K562 (cell line): ENCODE measurements around the gene ACY1. TPM values are rescaled to one million over a fixed set of nuclear protein-coding genes. Genes with fewer than 3 reads are reported as not detected.
A peak's percentile ranks its signal among the peaks of the same experiment; 100 is the strongest.

Experiments used
- GABPA ChIP-seq: fragments of 200-800 bp; sonication (Bioruptor generic); conservative IDR thresholded peaks from 2 replicates; pipeline ENCODE4 v1.6.1; 2016; ENCODE audit warnings: low read depth, missing genetic modification characterization, missing compliant biosample characterization
- HDAC1 ChIP-seq, 2 experiments: fragments of 450-650 bp; IDR thresholded peaks; 2 replicates each; pipeline ENCODE4 v1.6.1; 2016 to 2017; ENCODE audit warnings: inconsistent platforms in 1 of 2, mild to moderate bottlenecking in 1 of 2, moderate library complexity in 1 of 2
- JUN ChIP-seq, 2 experiments: sonication (generic) in 1 of 2; formaldehyde crosslinking in 1 of 2; IDR thresholded peaks; 2 replicates each; pipeline versions ENCODE4 v1.6.1 to v1.8.0; 2012 to 2022; ENCODE audit warnings: borderline replicate concordance in 2 of 2, mild to moderate bottlenecking in 2 of 2, improper control_type of control experiment in 1 of 2, low read depth in 1 of 2, low read length in 1 of 2, missing genetic modification reagents in 1 of 2
- KDM5B ChIP-seq: fragments of 200-600 bp; sonication (generic); IDR thresholded peaks from 2 replicates; pipeline ENCODE4 v1.6.1; 2012; ENCODE audit warnings: low read depth, mild to moderate bottlenecking, moderate library complexity, low read length, control low read depth, inconsistent platforms; ENCODE audit not compliant: insufficient replicate concordance
- MED1 ChIP-seq: sonication (generic); formaldehyde crosslinking; IDR thresholded peaks from 2 replicates; pipeline ENCODE4 v1.8.1; 2023; ENCODE audit warnings: missing genetic modification reagents, borderline replicate concordance
- NR2C1 ChIP-seq, 2 experiments: fragments of 450-650 bp; IDR thresholded peaks; 2 replicates each; pipeline ENCODE4 v1.6.1; 2017; ENCODE audit warnings: mild to moderate bottlenecking in 2 of 2, antibody characterized with exemption in 1 of 2, inconsistent platforms in 1 of 2, missing compliant biosample characterization in 1 of 2, missing genetic modification characterization in 1 of 2
- NR4A1 ChIP-seq, 2 experiments: fragments of 250-450 bp in 1 of 2; fragments of 450-650 bp in 1 of 2; sonication (Bioruptor Pico) in 1 of 2; IDR thresholded peaks; 2 replicates each; pipeline versions ENCODE4 v1.4.0 to v1.6.1; 2016 to 2020; ENCODE audit warnings: mild to moderate bottlenecking in 2 of 2, missing compliant biosample characterization in 1 of 2, missing genetic modification characterization in 1 of 2, moderate library complexity in 1 of 2
- POLR2H ChIP-seq: IDR thresholded peaks from 2 replicates; pipeline ENCODE4 v1.6.1; 2016; ENCODE audit warnings: missing genetic modification characterization, low read depth, mild to moderate bottlenecking, control low read depth, missing compliant biosample characterization, moderate library complexity
- SP1 ChIP-seq: sonication (generic); formaldehyde crosslinking; IDR thresholded peaks from 2 replicates; pipeline ENCODE4 v1.8.1; 2022; ENCODE audit warnings: mild to moderate bottlenecking, missing genetic modification reagents
- TSC22D4 ChIP-seq: fragments of 450-650 bp; IDR thresholded peaks from 2 replicates; pipeline ENCODE4 v1.6.1; 2016; ENCODE audit warnings: missing genetic modification characterization, missing biosample characterization, control low read depth
- ZBTB1 ChIP-seq: sonication (generic); formaldehyde crosslinking; IDR thresholded peaks from 2 replicates; pipeline ENCODE4 v1.8.1; 2023; ENCODE audit warnings: missing genetic modification reagents, low read depth, mild to moderate bottlenecking, borderline replicate concordance
- ZKSCAN1 ChIP-seq: fragments of 150-350 bp; IDR thresholded peaks from 2 replicates; pipeline ENCODE4 v1.6.1; 2016; ENCODE audit warnings: low read depth, low read length
- polyA plus RNA-seq, 8 experiments: library from polyadenylated mRNA; depleted of rRNA in 4 of 8; stranded (reverse) in 5 of 8; unstranded in 3 of 8; fragments of >200 nt; fragmentation: Nextera tagmentation in 2 of 8; fragmentation: Illumina TruSeq in 1 of 8; extraction: Ambion mirVana in 2 of 8; extraction: Trizol in 1 of 8; gene quantifications; 2 replicates each; pipeline versions ENCODE4 v1.2.1 to v1.2.3, GENCODE V29; 2011 to 2014; ENCODE audit warnings: inconsistent platforms in 1 of 8, missing spikeins in 1 of 8
- total RNA-seq, 7 experiments: library from RNA; depleted of rRNA in 6 of 7; stranded (reverse); fragments of >200 nt in 6 of 7; fragmentation: Illumina TruSeq in 2 of 7; extraction: Trizol in 2 of 7; gene quantifications; 2 replicates each; pipeline versions ENCODE4 v1.2.1 to v1.2.3, GENCODE V29; 2011 to 2021; ENCODE audit warnings: low replicate concordance in 1 of 7
- TF ChIP-seq, protein P1 (sequence below): sonication (generic); formaldehyde crosslinking; IDR thresholded peaks from 2 replicates; pipeline ENCODE4 v1.9.0; 2022; ENCODE audit warnings: mild to moderate bottlenecking, missing genetic modification reagents
- TF ChIP-seq, protein P2 (sequence below), 3 experiments: fragments of 200-800 bp in 1 of 3; fragments of 250-450 bp in 1 of 3; fragments of 450-650 bp in 1 of 3; sonication (Bioruptor Pico) in 1 of 3; sonication (Bioruptor generic) in 1 of 3; formaldehyde crosslinking in 1 of 3; IDR thresholded peaks; 2 replicates each; pipeline versions ENCODE4 v1.6.1 to v1.8.0; 2016 to 2022; ENCODE audit warnings: mild to moderate bottlenecking in 2 of 3, missing genetic modification characterization in 2 of 3, missing compliant biosample characterization in 1 of 3, moderate library complexity in 1 of 3
- TF ChIP-seq, protein P3 (sequence below): fragments of 250-450 bp; sonication (Bioruptor Pico); IDR thresholded peaks from 2 replicates; pipeline ENCODE4 v1.4.0; 2020; ENCODE audit warnings: borderline replicate concordance
- TF ChIP-seq, protein P4 (sequence below), 3 experiments: fragments of 200-800 bp in 1 of 3; sonication (Bioruptor generic) in 1 of 3; sonication (generic) in 1 of 3; formaldehyde crosslinking in 1 of 3; IDR thresholded peaks; 2 replicates each; pipeline versions ENCODE4 v1.6.1 to v1.8.0; 2016 to 2022; ENCODE audit warnings: mild to moderate bottlenecking in 2 of 3, missing compliant biosample characterization in 2 of 3, missing genetic modification characterization in 2 of 3, missing genetic modification reagents in 1 of 3

Gene ACY1
- total and polyA plus RNA-seq, 9 of the 15 experiments (the other 6 are each of a cell fraction or from before 2014, with no cell fraction given): 70.7 to 195 (median 123) TPM

DNA sequence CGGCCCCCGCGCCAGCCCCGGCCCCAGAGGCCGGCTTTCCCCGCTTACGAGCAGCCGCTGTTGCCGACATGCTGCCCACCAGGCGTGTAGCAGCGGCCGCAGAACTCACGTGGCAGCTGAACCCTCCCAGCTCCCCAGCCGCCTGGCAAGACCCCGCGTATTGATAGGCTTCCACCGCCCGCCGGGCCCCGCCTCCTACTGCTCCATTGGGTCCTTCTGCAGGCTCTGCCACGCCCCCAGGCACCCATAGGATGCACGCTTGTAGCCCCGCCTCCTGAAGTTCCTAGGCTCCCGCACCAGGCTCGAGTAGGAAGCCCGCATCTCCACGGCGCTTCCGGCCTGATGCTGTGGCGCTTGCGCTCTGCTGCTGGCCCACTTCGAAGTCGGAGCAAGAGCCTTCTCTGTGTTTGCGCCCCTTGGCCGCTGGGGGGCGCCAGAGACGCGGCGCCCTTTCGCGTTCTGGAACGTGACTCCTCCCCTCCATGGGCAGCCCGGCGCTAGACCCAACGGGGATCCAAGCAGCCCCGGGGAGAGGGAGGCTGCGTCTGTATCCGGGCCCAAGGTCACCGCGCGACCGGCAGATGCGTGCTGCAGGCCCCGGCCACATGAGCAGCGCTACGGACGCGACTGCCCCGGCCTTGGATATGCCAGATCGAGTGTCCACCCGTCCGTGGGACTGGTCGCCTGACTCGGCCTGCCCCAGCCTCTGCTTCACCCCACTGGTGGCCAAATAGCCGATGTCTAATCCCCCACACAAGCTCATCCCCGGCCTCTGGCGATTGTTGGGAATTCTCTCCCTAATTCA, 41.3 kb upstream of the ACY1 start, which contains the start of the genes PARP3 and RRP9 (continued):
- no peak for TF ChIP-seq NR4A1 (CRISPR knock-in tag; IDR thresholded peaks at IDR 0.05)
- TF ChIP-seq NR4A1 (tag; IDR thresholded peaks at IDR 0.05): 0 out of 2 replicates have a peak, but pooled peaks have one; percentile 26
- peak; percentile 3; the same call in 1 of the 2 replicates for TF ChIP-seq JUN (IDR thresholded peaks at IDR 0.05; ENCODE audit: borderline replicate concordance, low read depth, low read length)
- TF ChIP-seq JUN (CRISPR knock-in tag; IDR thresholded peaks at IDR 0.05; ENCODE audit: borderline replicate concordance): no peak
- TF ChIP-seq HDAC1 (IDR thresholded peaks at IDR 0.05): peak in 1 of 2 experiments; percentile 98; a peak in 2 of 4 replicates
- no peak for TF ChIP-seq TSC22D4 (tag)
- TF ChIP-seq GABPA (tag): peak; percentile 82
- TF ChIP-seq, protein P1, sequence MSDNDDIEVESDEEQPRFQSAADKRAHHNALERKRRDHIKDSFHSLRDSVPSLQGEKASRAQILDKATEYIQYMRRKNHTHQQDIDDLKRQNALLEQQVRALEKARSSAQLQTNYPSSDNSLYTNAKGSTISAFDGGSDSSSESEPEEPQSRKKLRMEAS (CRISPR knock-in tag): peak; percentile 86
- TF ChIP-seq ZBTB1 (CRISPR knock-in tag): no peak
- peak; percentile 23 for TF ChIP-seq KDM5B
- no peak for TF ChIP-seq MED1 (CRISPR knock-in tag)
- 0 out of 2 replicates have a peak, but pooled peaks have one; percentile 32 for TF ChIP-seq ZKSCAN1
- TF ChIP-seq SP1 (CRISPR knock-in tag): peak; percentile 98
- 0 out of 2 replicates have a peak, but pooled peaks have one; percentile 40 for TF ChIP-seq POLR2H (tag)
- TF ChIP-seq NR2C1 (IDR thresholded peaks at IDR 0.05): peak; percentile 84
- TF ChIP-seq NR2C1 (tag; IDR thresholded peaks at IDR 0.05): peak; percentile 87
- TF ChIP-seq, protein P2, sequence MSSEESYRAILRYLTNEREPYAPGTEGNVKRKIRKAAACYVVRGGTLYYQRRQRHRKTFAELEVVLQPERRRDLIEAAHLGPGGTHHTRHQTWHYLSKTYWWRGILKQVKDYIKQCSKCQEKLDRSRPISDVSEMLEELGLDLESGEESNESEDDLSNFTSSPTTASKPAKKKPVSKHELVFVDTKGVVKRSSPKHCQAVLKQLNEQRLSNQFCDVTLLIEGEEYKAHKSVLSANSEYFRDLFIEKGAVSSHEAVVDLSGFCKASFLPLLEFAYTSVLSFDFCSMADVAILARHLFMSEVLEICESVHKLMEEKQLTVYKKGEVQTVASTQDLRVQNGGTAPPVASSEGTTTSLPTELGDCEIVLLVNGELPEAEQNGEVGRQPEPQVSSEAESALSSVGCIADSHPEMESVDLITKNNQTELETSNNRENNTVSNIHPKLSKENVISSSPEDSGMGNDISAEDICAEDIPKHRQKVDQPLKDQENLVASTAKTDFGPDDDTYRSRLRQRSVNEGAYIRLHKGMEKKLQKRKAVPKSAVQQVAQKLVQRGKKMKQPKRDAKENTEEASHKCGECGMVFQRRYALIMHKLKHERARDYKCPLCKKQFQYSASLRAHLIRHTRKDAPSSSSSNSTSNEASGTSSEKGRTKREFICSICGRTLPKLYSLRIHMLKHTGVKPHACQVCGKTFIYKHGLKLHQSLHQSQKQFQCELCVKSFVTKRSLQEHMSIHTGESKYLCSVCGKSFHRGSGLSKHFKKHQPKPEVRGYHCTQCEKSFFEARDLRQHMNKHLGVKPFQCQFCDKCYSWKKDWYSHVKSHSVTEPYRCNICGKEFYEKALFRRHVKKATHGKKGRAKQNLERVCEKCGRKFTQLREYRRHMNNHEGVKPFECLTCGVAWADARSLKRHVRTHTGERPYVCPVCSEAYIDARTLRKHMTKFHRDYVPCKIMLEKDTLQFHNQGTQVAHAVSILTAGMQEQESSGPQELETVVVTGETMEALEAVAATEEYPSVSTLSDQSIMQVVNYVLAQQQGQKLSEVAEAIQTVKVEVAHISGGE (CRISPR knock-in tag; IDR thresholded peaks at IDR 0.05): peak in 1 of 3 experiments; percentile 84; a peak in 2 of 6 replicates
- TF ChIP-seq, protein P3, sequence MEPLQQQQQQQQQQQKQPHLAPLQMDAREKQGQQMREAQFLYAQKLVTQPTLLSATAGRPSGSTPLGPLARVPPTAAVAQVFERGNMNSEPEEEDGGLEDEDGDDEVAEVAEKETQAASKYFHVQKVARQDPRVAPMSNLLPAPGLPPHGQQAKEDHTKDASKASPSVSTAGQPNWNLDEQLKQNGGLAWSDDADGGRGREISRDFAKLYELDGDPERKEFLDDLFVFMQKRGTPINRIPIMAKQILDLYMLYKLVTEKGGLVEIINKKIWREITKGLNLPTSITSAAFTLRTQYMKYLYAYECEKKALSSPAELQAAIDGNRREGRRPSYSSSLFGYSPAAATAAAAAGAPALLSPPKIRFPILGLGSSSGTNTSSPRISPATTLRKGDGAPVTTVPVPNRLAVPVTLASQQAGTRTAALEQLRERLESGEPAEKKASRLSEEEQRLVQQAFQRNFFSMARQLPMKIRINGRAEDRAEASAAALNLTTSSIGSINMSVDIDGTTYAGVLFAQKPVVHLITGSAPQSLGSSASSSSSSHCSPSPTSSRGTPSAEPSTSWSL (CRISPR knock-in tag): no peak
- TF ChIP-seq, protein P4, sequence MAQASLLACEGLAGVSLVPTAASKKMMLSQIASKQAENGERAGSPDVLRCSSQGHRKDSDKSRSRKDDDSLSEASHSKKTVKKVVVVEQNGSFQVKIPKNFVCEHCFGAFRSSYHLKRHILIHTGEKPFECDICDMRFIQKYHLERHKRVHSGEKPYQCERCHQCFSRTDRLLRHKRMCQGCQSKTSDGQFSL (CRISPR knock-in tag; IDR thresholded peaks at IDR 0.05): no peak
- TF ChIP-seq, protein P4 (tag; IDR thresholded peaks at IDR 0.05): no peak
